GM19467 (cell line): ENCODE data around the gene KIAA0232.
"Not testable (repeated sequence)": the region's sequence is repeated elsewhere in the genome, so short reads cannot be mapped to it uniquely, and the experiment has no call there.

Experiments used
- ATAC-seq: cut with Tn5 transposase; IDR thresholded peaks from one replicate; pipeline ENCODE4 v1.9.1; 2021; ENCODE audit warnings: mild to moderate bottlenecking, moderate library complexity; ENCODE audit not compliant: unreplicated experiment

Gene KIAA0232

DNA sequence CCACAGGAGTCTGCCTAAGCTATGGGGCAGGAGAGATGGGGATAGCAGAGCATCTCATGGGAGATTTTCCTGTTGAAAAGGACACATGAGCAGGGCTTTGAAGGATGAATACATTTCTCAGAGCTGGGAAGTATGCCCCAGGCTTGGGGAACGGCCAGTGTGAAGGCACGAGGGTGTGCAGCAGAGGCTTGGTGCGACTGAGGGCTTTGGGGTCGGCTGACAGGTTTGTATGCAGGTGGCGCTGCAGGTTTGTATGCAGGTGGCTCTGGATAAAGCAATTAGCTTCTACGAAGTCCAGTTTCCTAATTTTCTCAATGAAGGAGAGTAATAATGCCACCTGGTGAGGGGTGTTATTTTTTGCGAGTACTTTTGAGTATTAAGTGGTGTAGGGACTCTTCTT, 6.8 kb upstream of the KIAA0232 start:
- no peak for ATAC-seq

DNA sequence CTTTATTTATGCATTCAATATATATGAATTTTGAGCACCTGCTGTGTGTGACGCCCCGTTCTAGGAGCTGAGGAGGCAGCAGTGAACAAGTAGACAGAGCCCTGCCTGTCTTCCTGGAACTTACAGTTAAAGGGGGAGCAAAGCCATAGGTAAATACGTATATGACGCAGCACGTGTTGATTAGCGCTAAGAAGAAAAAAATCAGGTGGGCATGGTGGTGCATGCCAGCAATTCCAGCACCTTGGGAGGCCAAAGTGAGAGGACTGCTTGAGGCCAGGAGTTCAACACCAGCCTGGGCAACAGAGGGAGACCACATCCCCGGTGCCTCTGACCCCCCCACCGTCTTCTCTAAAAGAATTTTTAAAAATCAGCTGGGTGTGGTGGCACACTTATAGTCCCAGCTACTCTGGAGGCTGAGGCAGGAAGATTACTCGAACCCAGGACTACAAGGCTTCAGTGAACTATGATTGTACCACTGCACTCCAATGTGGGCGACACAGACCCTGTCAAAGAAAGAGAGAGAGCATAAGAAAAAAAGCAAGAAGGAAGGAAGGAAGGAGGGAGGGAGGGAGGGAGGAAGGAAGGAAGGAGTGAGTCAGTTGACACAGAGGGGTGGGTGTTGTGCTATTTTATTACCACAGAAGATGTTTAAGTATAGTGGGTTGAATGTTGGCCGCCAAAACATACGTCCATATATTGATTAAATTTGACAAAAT, 5.4 kb upstream of the KIAA0232 start:
- ATAC-seq: no peak

DNA sequence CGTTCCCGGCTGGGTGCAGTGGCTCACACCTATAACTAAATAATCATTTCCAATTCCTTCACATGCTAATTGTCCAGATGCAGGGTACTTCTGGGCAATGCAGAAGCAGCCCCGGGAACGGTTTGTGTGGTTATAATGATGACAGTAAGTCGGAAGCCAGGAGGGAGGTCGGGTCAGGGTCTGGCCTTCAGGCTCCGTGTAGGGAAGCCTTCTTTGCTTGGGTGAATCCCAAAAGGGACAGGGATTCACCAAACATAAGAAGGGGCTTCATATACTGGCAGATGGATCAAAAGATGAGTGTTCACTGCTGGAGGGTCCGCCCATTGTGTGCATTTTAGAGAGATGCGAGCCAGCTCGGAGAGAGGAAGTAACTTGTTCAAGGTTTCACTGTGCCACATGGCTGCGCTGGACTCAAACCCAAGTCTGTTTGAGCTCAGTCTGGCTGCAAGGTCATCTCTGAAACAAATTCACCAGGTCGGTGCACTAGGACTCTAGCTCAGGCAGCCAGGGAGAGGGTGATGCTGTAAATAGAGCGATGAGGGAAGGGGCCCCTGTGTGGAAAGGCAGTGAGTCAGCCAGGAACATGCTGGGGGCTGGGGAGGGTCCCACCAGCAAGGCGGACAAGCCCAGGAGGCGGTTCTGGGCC, 4.8 kb upstream of the KIAA0232 start:
- no peak for ATAC-seq

DNA sequence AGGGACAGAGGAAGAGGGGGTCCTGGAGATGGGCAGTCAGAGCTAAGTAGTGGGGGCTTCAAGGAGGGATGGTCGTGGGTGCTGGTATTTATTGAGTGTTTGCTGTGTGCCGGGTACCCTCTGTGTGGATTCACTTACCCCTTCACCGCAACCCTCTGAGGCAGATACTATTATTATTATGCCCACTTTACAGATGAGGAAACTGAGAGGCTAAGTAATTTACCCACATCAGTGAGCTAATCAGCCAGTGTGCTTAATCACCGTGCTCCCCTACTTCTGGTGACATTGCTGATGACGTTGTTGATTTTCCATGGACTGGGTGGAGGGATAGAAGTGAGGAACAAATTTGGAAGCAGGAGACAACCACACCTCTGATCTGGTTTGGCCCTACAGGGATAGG, 4.1 kb upstream of the KIAA0232 start:
- no peak for ATAC-seq

DNA sequence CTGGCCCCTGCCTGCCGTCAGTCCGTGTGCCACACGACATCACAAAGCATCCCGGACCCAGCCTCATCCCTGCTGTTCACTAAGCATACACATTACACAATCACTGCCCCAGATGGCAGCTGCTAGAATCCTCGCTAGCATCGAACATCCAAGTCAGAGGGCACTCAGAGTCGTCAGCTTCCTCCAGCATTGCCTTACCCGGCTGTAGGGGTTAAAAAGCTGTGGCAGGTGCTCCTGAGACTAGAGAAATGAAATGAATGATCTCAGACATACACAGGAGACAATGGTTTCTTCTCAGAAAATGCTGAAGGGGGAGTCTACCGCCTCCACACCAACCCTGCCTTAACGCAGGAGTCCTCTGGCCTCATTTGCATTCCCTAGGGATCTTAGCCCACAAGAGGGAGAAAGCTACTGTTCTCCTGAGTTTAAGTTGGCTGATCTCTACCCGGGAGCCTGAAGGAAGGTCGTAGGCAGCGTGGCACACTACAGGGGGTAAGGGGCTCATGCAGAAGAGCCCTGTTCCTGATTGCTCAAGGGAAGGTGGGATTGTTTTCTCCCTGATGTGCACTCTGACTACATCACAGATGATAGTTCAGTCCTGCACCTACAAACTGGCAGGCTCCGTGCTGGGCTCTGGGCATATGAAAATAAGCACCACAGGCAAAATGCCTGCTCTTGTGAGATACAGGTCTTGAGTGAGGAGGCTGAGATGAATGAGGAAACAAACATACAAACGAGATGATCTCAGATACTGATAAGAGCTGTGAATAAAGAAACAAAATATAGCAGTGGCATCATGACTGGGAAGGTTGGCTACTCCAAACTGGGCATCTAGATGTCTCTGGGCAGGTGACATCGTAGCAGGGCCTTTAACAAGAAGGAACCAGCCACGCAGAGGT, 2.6 kb upstream of the KIAA0232 start:
- no peak for ATAC-seq

DNA sequence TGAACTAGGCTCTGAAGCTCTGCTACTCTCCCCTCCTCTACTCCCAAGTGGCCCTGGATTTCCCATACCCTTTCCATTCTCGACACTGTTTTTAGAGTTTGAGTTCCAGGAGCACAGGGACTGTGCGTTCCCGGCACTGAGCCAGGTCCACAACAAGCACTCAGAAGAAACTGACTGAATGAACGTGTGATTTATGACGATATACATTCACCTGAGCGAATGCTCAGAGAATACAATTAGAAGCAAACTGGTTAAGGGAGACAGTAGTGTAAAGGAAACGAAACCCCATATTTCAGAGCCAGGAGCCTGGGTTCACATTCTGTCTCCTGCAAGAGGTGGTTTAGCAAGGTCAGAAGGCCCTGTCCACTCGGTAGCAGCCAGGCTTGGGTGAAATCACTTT, 1.4 kb upstream of the KIAA0232 start:
- ATAC-seq: no peak

DNA sequence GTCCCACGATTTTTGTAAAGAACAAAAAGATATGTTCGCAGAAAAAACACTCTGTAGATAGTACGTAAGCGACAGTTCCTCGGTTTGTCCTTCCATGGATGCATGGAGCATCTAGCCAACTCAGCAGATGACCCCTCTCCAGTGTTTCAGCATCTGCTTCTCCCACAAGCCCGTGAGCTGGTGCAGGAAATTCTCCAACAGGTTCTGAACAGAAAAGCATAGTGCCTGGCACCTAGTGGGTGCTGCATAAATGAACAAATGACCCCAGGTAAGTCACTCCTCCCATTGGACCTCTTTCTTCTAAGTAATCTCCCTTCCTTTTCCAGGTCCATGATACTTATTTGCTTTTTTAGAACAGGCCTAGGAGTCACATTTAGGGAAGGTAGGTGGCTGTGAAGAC, 966 bp upstream of the KIAA0232 start:
- no peak for ATAC-seq

DNA sequence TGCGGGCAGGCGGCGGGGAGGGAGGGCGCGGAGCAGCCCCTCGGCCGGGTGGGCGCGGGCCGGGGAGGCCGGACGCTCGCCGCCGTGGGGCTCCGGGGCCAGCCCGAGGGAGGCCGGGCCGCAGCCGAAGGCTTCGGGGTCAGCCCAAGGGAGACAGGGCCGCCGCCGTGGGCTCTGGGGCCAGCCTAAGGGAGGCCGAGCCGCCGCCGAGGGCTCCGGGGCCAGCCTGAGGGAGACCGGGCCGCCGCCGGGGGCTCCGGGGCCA, 251 bp downstream of the KIAA0232 start:
- no peak for ATAC-seq

DNA sequence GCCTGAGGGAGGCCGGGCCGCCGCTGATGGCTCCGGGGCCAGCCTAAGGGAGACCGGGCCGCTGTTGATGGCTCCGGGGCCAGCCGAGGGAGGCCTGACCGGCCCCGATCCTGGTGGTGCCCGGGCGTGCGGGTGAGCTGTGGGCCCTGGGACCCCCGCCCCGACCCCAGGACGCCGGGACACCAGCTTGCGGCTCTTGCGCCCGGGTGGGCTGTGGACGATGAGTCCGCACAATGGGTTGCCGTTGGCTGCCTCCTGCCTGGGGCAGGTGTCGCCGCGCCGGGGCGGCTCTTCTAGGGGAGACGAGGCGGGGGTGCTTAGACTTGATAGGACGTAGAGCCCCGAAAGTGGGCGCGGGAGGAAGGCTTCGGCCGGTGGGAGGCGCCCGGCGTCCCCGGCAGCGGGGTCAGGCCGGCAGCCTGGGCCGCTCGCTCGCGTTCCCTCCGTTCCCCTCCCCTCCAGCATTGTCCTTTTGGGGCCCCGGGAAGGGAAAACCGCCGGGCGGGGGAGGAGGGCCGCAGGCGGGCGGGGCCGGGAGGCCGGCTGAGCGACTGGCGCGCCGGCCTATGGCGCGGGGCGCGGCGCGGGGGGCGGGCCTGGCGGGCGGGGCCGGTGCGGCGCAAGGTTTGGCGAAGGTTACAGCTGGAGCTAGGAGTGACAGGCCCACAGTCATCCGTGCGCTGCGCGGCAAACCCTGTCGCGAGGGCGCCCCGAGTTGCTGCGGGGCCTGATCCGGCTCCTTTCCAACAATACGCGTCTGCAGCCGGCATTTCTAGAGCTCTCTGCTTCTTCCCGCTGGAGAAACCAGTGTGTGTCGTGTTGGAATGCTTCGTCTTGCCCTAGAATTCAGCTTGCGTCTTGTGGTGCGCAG, 819 bp downstream of the KIAA0232 start:
- ATAC-seq: peak; percentile 64

DNA sequence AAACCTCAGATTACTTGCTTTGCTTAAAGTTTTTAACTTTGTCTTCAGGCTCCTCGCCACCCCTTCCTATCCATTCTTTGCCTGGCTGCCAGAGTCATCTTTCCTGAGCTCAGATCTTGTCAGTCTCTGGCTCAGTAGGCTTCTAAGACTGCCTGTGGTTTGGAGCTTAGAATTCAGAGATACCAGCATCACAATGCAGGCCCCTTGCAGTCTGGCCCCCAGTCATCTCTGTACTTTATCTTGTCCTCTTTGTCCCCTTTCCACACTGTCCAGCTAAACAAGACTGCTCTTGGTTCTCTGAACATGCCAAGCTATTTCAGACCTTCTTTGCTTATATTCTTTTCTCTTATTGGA, 3.0 kb downstream of the KIAA0232 start:
- ATAC-seq: no peak

DNA sequence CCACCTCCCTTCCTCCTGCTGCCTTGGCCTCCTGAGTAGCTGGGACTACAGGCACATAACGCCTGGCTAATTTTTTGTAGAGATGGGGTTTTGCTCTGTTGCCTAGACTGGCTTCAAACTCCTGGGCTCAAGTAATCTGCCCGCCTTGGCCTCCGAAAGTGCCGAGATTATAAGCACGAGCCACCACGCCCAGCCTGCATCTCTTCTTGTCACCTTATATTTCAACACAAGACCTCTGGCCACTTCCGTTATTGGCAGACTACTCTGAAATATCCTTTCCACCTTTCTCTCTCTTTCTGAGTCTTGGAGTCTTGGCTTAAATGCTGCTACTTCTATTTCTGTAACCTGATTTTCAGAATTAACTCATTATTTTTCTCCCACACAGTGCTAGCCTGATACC, 5.6 kb downstream of the KIAA0232 start:
- no peak for ATAC-seq

DNA sequence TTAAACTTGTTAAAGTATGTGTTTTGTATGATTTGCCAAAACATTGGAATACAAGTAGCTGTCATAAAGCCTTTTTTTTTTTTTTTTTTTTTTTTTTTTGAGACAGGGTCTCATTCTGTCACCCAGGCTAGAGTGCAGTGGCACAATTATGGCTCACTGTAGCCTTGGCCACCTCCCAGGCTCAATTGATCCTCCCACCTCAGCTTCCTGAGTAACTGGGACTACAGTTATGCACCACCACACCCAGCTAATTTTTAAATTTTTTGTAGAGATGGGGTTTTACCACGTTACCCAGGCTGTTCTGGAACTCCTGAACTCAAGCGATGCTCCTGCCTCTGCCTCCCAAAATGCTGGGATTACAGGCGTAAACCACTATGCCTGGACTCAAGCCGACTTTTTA, 8.7 kb downstream of the KIAA0232 start:
- ATAC-seq: not testable (repeated sequence)

DNA sequence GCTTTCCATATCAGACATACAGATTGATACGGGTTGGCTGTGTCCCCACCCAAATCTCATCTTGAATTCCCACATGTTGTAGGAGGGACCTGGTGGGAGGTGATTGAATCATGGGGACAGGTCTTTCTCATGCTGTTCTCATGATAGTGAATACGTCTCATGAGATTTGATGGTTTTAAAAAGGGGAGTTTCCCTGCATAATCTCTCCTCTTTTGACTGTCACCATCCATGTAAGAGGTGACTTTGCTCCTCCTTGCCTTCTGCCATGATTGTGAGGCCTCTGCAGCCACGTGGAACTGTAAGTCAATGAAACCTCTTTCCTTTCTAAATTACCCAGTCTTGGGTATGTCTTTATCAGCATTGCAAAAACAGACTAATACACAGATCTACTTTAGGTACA, 9.3 kb downstream of the KIAA0232 start:
- not testable (repeated sequence) for ATAC-seq

DNA sequence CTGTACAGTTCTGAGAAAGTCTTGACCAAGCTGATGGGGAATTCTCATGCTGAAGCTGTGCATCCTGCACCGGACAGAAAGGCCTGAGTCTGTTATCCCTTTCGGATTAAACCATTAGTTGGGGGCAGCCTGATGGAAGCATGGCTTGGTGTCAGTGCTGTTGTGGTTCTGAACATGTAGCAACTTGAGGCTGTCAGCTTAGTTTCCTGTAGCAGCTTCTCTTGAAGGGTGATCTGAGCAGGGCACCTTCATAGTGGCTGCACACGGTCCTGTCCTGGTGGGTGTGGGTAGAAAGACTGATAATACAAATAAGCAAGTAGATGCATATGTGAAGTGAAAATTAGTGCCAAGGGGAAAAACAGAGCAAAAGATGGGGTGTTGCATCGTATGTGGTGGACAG, 11.7 kb downstream of the KIAA0232 start:
- no peak for ATAC-seq

DNA sequence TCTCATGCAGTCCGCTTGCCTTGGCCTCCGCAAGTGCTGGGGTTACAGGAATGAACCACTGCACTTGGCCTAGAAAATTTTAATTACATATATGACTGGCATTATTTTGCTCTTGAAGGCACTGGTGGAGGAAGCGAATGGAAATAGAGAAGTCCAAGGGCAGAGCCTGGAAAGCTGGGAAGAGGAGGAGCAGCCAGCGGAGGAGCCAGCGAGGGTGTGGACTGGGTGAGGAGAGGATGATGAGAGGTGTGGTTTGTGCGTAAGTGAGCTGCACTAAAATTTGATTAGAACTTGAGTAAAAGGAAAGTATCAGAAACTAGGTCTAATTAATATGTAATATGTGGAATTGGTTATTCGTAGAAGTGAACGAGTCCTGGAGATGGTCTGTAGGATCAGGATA, 13.3 kb downstream of the KIAA0232 start:
- no peak for ATAC-seq

DNA sequence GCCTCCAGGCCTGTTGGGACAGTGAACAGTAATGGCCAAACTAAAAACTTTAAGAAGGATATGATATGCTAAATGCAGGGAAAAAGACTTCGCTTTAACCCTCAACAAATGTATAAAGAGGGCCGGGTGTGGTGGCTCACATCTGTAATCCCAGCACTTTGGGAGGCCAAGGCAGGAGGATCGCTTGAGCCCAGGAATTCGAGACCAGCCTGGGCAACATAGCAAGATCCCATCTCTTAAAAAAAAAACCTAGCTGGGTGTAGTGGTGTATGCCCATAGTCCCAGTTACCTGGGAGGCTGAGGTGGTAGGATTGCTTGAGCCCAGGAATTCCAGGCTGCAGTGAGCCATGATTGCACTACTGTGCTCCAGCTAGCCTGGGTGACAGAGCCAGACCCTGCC, 14.8 kb downstream of the KIAA0232 start:
- ATAC-seq: not testable (repeated sequence)

DNA sequence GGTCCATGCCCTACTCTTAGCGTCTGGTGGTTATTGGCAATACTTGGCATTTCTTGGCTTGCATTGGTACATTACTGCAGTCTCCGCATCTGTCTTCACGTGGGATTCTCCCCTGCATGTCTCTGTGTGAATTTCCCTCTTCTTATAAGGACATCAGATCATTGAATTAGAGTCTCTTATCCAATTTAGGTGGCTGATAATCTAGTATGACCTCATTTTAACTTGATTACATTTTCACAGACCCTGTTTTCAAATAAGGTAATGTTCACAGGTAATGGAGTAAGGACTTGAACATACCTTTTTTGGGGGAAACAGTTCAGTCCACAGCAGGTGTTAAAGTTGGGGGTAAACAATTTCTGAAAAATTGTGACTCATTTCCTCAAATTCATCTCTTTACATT, 16.6 kb downstream of the KIAA0232 start:
- ATAC-seq: no peak

DNA sequence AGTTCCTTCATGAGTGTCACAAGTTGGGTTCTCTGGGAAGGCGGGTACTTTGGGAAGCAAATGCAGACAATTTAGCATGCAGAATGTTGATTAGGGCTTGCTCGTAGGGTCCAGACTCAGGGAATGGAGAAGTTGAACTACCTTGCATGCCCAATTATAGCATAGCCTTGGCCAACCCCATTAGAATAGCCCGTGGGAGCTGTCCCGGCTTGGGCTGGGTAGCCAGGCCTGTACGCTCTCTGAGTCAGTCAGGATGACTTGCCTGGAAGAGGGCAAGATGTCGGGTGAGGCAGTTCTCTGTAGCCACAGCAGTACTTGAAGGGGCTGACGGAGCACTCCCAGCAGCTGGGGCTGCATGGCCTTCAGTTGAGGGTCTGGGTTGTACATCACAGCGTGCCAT, 19.5 kb downstream of the KIAA0232 start:
- ATAC-seq: no peak

DNA sequence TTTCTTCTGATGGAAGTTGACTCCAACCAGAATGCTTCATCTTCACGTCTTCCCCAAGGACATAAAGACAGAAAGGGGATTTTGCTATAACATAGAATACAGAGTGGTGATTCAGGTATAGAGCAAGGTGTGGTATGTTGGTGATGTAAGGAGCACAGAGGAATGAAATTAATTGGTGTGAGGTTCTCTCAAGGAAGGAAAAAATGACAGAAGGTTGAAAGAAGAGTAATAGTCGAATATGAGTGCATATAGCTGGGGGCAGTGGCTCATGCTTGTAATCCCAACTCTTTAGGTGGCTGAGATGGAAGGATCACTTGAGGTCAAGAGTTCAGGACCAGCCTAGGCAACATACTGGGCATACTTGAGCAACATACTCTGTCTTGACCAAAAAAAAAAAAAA, 20.1 kb downstream of the KIAA0232 start:
- ATAC-seq: no peak

DNA sequence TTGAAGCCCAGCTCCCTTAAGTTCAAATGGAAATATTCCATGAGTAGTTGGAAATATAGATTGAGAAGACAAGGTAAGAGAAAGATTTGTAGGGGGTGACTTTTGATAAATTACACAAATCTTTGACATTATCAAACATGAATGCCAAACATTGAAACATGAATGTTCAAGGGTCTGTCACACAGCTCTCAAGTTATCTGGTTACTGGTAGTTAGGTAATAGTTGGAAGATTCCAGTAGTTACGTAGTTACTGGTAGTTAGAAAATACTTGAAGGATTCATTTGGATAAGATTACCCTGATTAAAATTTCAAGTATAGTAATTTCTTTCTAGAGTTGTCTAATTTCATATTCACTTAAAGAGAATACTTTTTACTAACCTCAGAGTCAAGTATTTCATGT, 20.7 kb downstream of the KIAA0232 start:
- ATAC-seq: no peak

DNA sequence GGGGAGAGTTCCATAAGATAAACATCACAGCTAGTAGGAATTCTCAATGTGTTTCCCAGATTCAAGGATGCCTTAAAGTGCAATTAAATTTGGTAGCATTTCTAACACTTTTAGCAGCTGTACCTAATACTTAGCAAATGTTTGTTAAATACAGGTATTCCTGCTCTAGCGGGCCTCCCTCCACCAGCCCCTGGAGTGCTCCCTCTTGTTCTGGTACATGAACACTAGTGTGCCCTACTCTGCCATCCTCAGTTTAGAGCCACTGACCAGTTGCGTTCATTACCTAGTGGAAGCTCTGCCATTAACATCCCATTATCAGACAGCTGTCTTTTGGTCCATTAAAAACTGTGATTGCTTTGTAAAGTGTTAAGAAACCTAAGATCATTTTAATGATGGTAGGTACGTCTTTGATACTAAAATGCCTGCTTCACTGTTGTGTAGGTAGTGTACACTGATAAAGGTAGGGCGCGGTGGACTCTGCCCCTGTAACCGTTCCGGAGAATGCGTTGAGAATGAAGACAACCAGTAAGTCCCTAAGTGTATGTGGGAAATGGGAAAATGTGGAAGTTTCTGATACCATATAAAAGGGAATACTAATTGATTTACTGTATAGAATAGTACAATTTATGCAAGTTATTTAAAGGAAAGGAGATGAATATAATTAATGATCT, 21.7 kb downstream of the KIAA0232 start:
- ATAC-seq: no peak
